WERI-Rb-1 (cell line): ENCODE results near the gene MBD4.
"Not testable (repeated sequence)": the region's sequence is repeated elsewhere in the genome, so short reads cannot be mapped to it uniquely, and the experiment has no call there.

Source experiments
- DNase-seq: peaks from one replicate; pipeline ENCODE4 v3.0.0-alpha.2; 2020
- H3K27ac ChIP-seq: fragments of 250-450 bp; sonication (Bioruptor Pico); 2 replicates; pipeline ENCODE4 v1.5.1; 2020; ENCODE audit warnings: mild to moderate bottlenecking, moderate library complexity
- H3K27me3 ChIP-seq: fragments of 250-450 bp; sonication (Bioruptor Pico); 2 replicates; pipeline ENCODE4 v1.5.1; 2021; ENCODE audit warnings: mild to moderate bottlenecking, low read depth, moderate library complexity; ENCODE audit not compliant: insufficient read depth, severe bottlenecking
- H3K36me3 ChIP-seq: fragments of 250-450 bp; sonication (Bioruptor Pico); 2 replicates; pipeline ENCODE4 v1.5.1; 2020; ENCODE audit warnings: mild to moderate bottlenecking, moderate library complexity
- H3K4me3 ChIP-seq: 2 replicates; pipeline ENCODE4 v1.5.1; 2011; ENCODE audit warnings: low read depth, mild to moderate bottlenecking, control low read depth, low read length
- H3K9me3 ChIP-seq: fragments of 250-450 bp; sonication (Bioruptor Pico); 2 replicates; pipeline ENCODE4 v1.5.1; 2021; ENCODE audit warnings: mild to moderate bottlenecking, moderate library complexity; ENCODE audit not compliant: severe bottlenecking
- TF ChIP-seq, protein P1 (sequence below): IDR thresholded peaks from 2 replicates; pipeline ENCODE4 v1.5.1; 2011; ENCODE audit warnings: low read depth, mild to moderate bottlenecking, control low read depth, inconsistent platforms, low read length

MBD4 gene

DNA sequence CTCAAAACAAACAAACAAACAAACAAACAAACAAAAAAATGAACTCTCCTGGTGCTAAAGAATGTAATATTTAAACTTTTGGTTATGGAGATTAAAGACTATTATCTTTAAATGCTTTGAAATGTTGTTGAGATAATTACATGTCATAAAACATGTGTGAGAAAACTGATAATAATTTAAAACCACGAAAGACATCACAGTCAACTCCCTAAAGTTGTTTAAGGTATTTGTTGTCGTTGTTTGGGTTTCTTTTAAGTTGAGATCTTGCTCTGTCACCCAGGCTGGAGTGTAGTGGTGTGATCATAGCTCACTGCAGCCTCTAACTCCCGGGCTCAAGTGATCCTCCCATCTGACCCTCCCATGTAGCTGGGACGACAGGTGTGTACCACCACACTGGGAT, 23.3 kb downstream of the MBD4 start:
- no peaks in the 10 kb centered on the region for H3K9me3 ChIP-seq
- H3K27ac ChIP-seq = no peak overlapping the region
- H3K36me3 ChIP-seq = no peaks in the 10 kb centered on the region
- TF ChIP-seq, protein P1, sequence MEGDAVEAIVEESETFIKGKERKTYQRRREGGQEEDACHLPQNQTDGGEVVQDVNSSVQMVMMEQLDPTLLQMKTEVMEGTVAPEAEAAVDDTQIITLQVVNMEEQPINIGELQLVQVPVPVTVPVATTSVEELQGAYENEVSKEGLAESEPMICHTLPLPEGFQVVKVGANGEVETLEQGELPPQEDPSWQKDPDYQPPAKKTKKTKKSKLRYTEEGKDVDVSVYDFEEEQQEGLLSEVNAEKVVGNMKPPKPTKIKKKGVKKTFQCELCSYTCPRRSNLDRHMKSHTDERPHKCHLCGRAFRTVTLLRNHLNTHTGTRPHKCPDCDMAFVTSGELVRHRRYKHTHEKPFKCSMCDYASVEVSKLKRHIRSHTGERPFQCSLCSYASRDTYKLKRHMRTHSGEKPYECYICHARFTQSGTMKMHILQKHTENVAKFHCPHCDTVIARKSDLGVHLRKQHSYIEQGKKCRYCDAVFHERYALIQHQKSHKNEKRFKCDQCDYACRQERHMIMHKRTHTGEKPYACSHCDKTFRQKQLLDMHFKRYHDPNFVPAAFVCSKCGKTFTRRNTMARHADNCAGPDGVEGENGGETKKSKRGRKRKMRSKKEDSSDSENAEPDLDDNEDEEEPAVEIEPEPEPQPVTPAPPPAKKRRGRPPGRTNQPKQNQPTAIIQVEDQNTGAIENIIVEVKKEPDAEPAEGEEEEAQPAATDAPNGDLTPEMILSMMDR = no peak
- H3K27me3 ChIP-seq = no peaks in the 10 kb centered on the region
- H3K4me3 ChIP-seq = no peak overlapping the region
- DNase-seq = no peak

DNA sequence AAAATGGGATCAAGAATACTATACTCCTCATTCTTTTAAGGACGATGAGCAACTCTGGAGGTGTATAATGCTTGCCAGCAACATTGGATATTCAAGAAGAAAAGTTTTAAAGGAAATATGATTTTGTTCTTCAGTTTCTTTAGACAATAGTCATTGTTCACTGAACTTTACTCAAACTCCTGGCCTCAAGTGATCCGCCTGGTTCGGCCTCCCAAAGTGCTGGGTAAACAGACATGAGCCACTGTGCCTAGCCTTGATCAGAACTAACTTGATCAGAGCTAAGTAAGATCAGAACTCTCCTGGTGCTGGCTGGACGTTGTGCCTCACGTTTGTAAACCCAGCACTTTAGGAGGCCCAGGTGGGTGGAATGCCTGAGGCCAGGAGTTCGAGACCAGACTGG, 23.9 kb downstream of the MBD4 start:
- Histone ChIP-seq H3K9me3 (no peaks in the 10 kb centered on the region), H3K4me3 (no peak overlapping the region), H3K36me3 (no peaks in the 10 kb centered on the region), H3K27me3 (no peaks in the 10 kb centered on the region), H3K27ac (no peak overlapping the region)
- DNase-seq = no peak
- TF ChIP-seq, protein P1 = no peak

DNA sequence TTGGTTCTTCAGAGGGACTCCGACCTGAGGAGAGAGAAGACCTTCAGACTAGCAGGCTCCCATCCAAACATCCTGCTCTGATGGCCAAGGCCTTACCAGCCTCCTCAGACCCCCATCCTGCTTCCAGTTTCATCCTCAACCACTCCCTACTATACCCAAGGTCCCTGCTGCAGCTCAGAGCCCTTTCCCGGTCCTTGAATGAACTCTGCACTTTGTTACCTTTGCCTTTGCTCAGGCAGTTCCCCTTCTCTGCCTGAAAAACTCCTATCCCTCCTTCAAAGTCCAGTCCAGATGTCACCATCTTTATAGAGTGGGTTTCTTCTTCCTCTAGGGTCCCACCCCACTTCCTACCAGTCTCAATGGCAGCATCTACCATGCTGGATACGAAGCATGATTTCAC, 24.4 kb downstream of the MBD4 start:
- Histone ChIP-seq H3K27ac (no peak overlapping the region), H3K36me3 (no peaks in the 10 kb centered on the region), H3K4me3 (no peak overlapping the region), H3K9me3 (no peaks in the 10 kb centered on the region), H3K27me3 (no peaks in the 10 kb centered on the region)
- DNase-seq = no peak
- TF ChIP-seq, protein P1 = no peak

DNA sequence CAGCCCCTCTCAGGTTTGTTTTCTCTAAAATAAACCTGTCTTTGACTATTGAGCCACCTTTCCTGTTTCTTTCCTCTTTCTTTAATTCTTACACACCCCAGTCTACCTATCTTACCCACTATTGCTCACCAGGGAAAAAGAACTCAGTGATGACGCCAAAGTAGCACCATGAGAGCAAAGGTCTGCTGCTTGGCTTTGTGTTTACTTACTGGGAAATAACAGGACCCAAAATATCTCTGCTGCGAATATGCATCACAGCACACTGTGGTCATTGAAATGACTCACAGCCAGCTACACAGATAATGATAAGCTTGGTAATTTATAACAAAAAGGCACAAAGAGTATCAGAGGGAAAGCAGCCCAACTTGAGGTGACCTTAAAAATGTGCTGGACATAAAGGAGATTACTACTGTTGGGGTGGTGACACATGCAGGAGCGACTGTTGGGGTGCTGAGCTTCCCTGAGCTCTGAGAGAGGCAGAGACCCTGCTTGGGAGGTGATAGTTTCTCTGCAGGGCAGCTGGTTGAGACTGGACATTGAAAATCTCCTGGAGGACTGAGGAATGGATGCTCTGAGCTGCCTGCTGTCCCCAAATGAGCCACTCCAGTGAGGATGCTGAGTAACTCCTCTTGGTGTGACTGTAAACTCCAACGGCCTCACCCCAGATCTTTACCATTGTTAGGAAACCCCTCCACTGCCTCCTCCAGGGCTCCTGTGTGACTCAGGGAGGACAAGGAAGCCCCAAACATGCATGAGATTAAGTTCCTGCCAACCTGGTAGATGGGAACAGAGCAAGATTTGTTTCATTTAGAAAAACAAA, 25.9 kb downstream of the MBD4 start:
- Histone ChIP-seq H3K9me3 (no peaks in the 10 kb centered on the region), H3K36me3 (no peaks in the 10 kb centered on the region), H3K27me3 (no peaks in the 10 kb centered on the region), H3K4me3 (no peak overlapping the region), H3K27ac (no peak overlapping the region)
- TF ChIP-seq, protein P1 = no peak
- DNase-seq = no peak

DNA sequence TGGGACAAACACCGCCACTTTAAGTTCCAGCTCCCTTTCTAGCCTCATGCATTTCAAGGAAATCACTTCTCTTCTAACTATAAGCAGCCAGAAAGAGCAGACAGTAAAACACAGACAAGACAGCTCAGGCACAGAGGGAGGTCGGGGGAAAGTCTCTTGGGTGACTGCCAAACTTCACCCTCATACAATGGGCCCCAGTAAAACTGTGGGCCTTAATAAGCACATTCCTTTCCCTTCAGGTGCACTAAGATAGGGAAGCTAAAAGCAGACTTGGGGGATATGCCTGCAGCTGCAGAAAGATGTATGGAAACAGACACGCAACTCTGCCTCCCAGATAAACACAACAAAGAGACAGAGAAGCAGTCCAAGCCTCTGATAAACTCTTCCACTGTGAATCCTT, 26.5 kb downstream of the MBD4 start:
- not testable (repeated sequence) for DNase-seq, H3K36me3 ChIP-seq, H3K27ac ChIP-seq, H3K27me3 ChIP-seq, H3K4me3 ChIP-seq, H3K9me3 ChIP-seq

DNA sequence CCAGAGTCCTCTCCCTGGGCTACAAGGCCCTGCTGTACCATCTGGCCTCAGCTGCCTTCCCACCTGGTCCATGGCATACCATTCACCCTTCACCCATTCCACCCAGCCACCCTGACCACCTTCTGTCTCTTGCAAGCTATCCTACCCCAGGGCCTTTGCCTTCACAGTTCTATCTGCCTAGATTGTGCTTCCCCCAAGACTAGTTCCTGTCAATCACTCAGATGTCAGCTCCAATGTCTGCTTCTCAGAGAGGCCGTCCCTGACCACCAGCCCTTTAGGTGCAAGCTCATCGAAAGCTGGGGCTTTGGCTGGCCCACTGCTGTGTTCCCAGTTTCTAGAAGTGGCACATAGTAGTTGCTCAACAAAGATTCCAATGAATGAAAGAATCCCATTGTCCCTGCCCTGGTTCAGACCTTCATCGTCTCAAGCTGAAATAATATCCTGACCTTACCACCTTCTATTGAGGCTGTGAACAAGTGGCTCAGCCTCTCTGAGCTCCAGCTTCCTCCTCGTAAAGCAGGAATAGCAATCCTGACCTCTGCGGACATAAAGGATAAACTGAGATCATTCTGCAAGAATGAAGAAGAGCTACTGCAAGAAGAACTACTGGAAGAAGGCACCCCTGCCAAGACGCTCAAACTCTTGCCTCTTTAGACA, 27.1 kb downstream of the MBD4 start:
- H3K27me3 ChIP-seq = no peaks in the 10 kb centered on the region
- H3K9me3 ChIP-seq = no peaks in the 10 kb centered on the region
- TF ChIP-seq, protein P1 = no peak
- H3K27ac ChIP-seq = no peak overlapping the region
- no peaks in the 10 kb centered on the region for H3K36me3 ChIP-seq
- no peak for DNase-seq
- H3K4me3 ChIP-seq = no peak overlapping the region
